T-cell (primary cell): ENCODE results near the gene OR8K5. TPM values are rescaled to one million over a fixed set of nuclear protein-coding genes. Genes with fewer than 3 reads are reported as not detected.

Experiments used
- ATAC-seq, 4 experiments: fragments of 200-7000 bp in 3 of 4; fragments of 150-1000 bp in 1 of 4; cut with Tn5 transposase; replicated peaks in 1 of 4; 1 replicate in 3 of 4; 2 replicates in 1 of 4; pipeline ENCODE4 v1.10.0; 2021; ENCODE audit warnings: moderate library complexity in 3 of 4, mild to moderate bottlenecking in 2 of 4, moderate number of reproducible peaks in 1 of 4
- CTCF ChIA-PET, 2 donors: fragments of 300-600 bp; sonication (Branson Sonifier 250); formaldehyde crosslinking; loops; one replicate each; lab custom pipeline; 2022; ENCODE audit warnings: antibody characterized with exemption in 2 of 2; lab: Charles Lee
- POLR2A ChIA-PET, 2 donors: fragments of 300-600 bp; sonication (Branson Sonifier 250); formaldehyde crosslinking; loops; one replicate each; lab custom pipeline; 2022; ENCODE audit warnings: antibody characterized with exemption in 2 of 2; lab: Charles Lee
- DNase-seq, 35 experiments: peaks; one replicate each; pipeline versions ENCODE4 v3.0.0 to v3.0.0-alpha.2; 2013 to 2023
- H3K27ac ChIP-seq: one replicate; pipeline ENCODE4 v1.5.1; 2013; ENCODE audit warnings: low read length
- H3K27me3 ChIP-seq, 2 experiments: replicated peaks in 1 of 2; 1 replicate in 1 of 2; 2 replicates in 1 of 2; pipeline versions ENCODE4 v1.6.1 to v1.7.0; 2013; ENCODE audit warnings: low read length in 1 of 2, mixed read lengths in 1 of 2; ENCODE audit not compliant: control insufficient read depth in 2 of 2, insufficient read depth in 2 of 2; ENCODE audit errors: extremely low read depth in 1 of 2
- H3K36me3 ChIP-seq, 2 donors: 1 replicate in 1 of 2; 2 replicates in 1 of 2; pipeline versions ENCODE4 v1.6.1 to v1.7.0; 2013; ENCODE audit warnings: low read length in 1 of 2; ENCODE audit not compliant: control insufficient read depth in 2 of 2, insufficient read depth in 1 of 2; ENCODE audit errors: extremely low read depth in 1 of 2
- H3K4me1 ChIP-seq, 2 experiments: 1 replicate in 1 of 2; 2 replicates in 1 of 2; pipeline versions ENCODE4 v1.6.1 to v1.7.0; 2013; ENCODE audit warnings: low read length in 2 of 2, mixed read lengths in 1 of 2; ENCODE audit not compliant: insufficient read depth in 2 of 2, control insufficient read depth in 1 of 2; ENCODE audit errors: extremely low read depth in 1 of 2
- H3K4me3 ChIP-seq, 2 donors: 1 replicate in 1 of 2; 2 replicates in 1 of 2; pipeline versions ENCODE4 v1.5.1 to v1.7.0; 2013; ENCODE audit warnings: mild to moderate bottlenecking in 2 of 2, low read length in 1 of 2, moderate library complexity in 1 of 2; ENCODE audit not compliant: control insufficient read depth in 1 of 2; ENCODE audit errors: extremely low read depth in 1 of 2
- H3K9me3 ChIP-seq: 2 replicates; pipeline ENCODE4 v1.7.0; 2013
- H3K27ac Mint-ChIP-seq, 2 donors: one replicate each; pipeline ENCODE4 v1.8.0; 2020 to 2021; ENCODE audit warnings: mild to moderate bottlenecking in 2 of 2, mixed read lengths in 2 of 2
- H3K27me3 Mint-ChIP-seq, 2 donors: one replicate each; pipeline ENCODE4 v1.8.0; 2021 to 2022; ENCODE audit warnings: mixed read lengths in 2 of 2
- H3K36me3 Mint-ChIP-seq: one replicate; pipeline ENCODE4 v1.8.0; 2021; ENCODE audit warnings: mixed read lengths
- H3K4me1 Mint-ChIP-seq, 3 donors: one replicate each; pipeline ENCODE4 v1.8.0; 2020 to 2022; ENCODE audit warnings: mixed read lengths in 3 of 3, mild to moderate bottlenecking in 1 of 3
- H3K4me3 Mint-ChIP-seq, 3 donors: one replicate each; pipeline ENCODE4 v1.8.0; 2020 to 2022; ENCODE audit warnings: mild to moderate bottlenecking in 3 of 3, mixed read lengths in 3 of 3, moderate library complexity in 3 of 3
- H3K9me3 Mint-ChIP-seq, 3 donors: one replicate each; pipeline ENCODE4 v1.8.0; 2020 to 2022; ENCODE audit warnings: mixed read lengths in 3 of 3
- WGBS: methylation state at CpG from one replicate; pipeline ENCODE4 v1.1.5; 2013; ENCODE audit warnings: missing lambda C conversion rate; ENCODE audit not compliant: insufficient coverage; 5-methylcytosine and 5-hydroxymethylcytosine counted together
- total RNA-seq, 35 experiments: library from RNA in 6 of 35; stranded (reverse) in 6 of 35; fragments of 120-200 nt in 1 of 35; gene quantifications; one replicate each; pipeline versions ENCODE4 v1.2.1 to v1.2.4 and lab custom pipeline; 2013 to 2026

Gene OR8K5, protein sequence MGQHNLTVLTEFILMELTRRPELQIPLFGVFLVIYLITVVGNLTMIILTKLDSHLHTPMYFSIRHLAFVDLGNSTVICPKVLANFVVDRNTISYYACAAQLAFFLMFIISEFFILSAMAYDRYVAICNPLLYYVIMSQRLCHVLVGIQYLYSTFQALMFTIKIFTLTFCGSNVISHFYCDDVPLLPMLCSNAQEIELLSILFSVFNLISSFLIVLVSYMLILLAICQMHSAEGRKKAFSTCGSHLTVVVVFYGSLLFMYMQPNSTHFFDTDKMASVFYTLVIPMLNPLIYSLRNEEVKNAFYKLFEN
- total RNA-seq = not detected
- not detected for total RNA-seq (2013)
- 0 reads per million in 29 experiments for total RNA-seq (lab: John Stamatoyannopoulos, UW)

DNA sequence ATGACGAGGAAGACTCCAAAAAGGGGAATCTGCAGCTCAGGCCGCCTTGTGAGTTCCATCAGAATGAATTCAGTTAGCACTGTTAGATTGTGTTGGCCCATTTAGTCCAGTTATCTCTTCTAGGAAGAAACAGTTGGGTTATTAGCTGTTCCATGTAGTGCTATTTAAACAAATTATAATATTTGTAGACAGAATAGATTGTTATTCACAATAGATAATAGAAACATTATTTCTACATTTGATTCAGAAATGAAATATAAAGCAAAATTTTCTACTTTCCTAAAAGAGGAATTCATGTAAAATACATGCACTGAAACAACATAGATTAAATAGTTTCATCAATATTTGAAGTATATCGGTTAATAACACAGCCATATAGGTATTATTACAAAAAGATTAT is at the start of gene OR8K5:
Gene OR8K5, minus strand, starts transcription at position 101 of the 400 bp plus-strand sequence. Its CDS starts 0 bp downstream, at position 101.
- Mint-ChIP-seq H3K4me1 (no peaks in the 10 kb centered on the region), H3K27me3 (no peaks in the 10 kb centered on the region), H3K27ac (no peak within 1 kb of the TSS), H3K36me3 (no peaks in the 10 kb centered on the region), H3K4me3 (no peak within 1 kb of the TSS), H3K9me3 (peaks cover 17 to 29% (median 26%) of the 10 kb centered on the region in 3 donors)
- ChIA-PET POLR2A (no interaction called here), CTCF (no interaction called here)
- 57% methylated on average over 1 of the region's 3 CpGs for WGBS
- no peaks in the 10 kb centered on the region for H3K9me3 ChIP-seq
- H3K27me3 ChIP-seq = no peaks in the 10 kb centered on the region
- ATAC-seq (no peak), DNase-seq (no peak)
- no peak within 1 kb of the TSS for H3K27ac ChIP-seq
- no peak within 1 kb of the TSS for H3K4me3 ChIP-seq
- no peaks in the 10 kb centered on the region for H3K36me3 ChIP-seq
- no peaks in the 10 kb centered on the region for H3K4me1 ChIP-seq

DNA sequence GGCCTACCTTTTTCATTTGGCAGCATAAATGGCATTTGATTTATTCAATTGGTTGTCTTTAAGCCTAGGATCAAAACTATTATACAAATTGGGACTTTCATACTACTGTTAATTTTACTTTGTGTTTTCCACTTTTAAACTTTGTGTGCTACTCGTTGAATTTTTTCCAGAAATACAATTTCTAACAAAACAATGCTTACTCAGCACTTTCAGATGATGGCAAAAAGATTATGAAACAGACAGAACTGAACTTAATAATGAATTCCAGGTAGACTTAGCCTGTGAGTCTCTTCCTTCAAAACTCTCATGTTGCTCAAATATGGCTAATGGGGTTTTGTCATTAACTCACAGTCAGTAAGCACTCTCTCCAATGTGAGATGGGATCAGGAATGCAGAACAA is 47.7 kb upstream of the OR8K5 start:
- Histone ChIP-seq H3K4me3 (no peak overlapping the region), H3K27ac (no peak overlapping the region), H3K27me3 (no peaks in the 10 kb centered on the region), H3K4me1 (no peaks in the 10 kb centered on the region), H3K36me3 (no peaks in the 10 kb centered on the region), H3K9me3 (peaks cover 3% of the 10 kb centered on the region)
- ATAC-seq = no peak
- POLR2A ChIA-PET = no interaction called here
- CTCF ChIA-PET = no interaction called here
- H3K27ac Mint-ChIP-seq = no peak overlapping the region
- WGBS = no CpG with 5 or more reads among the region's 1 CpG
- no peak overlapping the region for H3K4me3 Mint-ChIP-seq
- H3K9me3 Mint-ChIP-seq = peaks cover 23 to 38% (median 23%) of the 10 kb centered on the region in 3 donors
- H3K36me3 Mint-ChIP-seq = no peaks in the 10 kb centered on the region
- DNase-seq = no peak
- H3K4me1 Mint-ChIP-seq = no peaks in the 10 kb centered on the region
- H3K27me3 Mint-ChIP-seq = no peaks in the 10 kb centered on the region

DNA sequence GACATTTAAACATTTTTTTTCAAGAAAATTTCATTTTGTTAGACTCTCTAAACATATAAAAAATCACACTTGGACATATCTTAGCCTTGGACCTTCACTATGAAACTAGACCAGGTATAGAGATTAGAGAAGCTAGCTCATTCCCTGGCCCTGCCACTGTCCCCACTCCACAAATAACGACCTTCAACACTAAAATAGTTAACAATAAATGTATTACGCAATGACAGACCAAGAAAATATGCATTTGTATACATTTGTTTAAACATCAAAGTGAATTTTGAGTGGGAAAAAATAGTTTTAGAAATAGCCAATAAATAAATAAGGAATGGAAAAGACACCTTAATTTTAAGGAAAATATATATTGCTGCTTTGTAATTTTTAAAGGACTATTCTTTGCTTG is 37.2 kb upstream of the OR8K5 start:
- no peaks in the 10 kb centered on the region for H3K36me3 ChIP-seq
- H3K4me3 ChIP-seq = no peak overlapping the region
- Mint-ChIP-seq H3K27ac (no peak overlapping the region), H3K9me3 (peaks cover 6 to 41% (median 9%) of the 10 kb centered on the region in 3 donors), H3K4me1 (no peaks in the 10 kb centered on the region), H3K36me3 (no peaks in the 10 kb centered on the region), H3K4me3 (no peak overlapping the region), H3K27me3 (no peaks in the 10 kb centered on the region)
- H3K27ac ChIP-seq = no peak overlapping the region
- CTCF ChIA-PET = interaction anchor here in 1 of 2 donors (0.6 kb wide), 1 partner anchor 17 kb away, joined by 3 read pairs; no protein-coding TSS in a partner anchor
- ATAC-seq (no peak), DNase-seq (no peak)
- H3K27me3 ChIP-seq = no peaks in the 10 kb centered on the region
- no peaks in the 10 kb centered on the region for H3K4me1 ChIP-seq
- POLR2A ChIA-PET = no interaction called here
- H3K9me3 ChIP-seq = no peaks in the 10 kb centered on the region
- no CpG with 5 or more reads among the region's 2 CpGs for WGBS

DNA sequence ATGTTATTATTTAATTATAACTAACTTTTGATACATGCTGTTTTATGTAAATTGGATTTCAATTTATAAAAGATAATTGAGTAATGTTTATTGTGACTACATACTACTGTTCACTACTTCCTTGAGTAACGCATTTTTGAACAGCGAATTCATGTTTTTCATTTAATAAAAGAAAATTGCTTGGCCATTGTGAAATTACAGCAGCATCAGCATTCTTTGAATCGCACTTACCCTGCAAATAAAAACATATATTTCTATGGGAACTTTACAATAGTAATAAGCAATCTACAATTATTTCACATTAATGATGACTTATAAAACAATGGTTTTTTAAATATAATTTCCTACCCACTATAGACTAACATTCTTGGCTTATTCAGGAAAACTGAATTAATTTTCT is 36.6 kb upstream of the OR8K5 start:
- Mint-ChIP-seq H3K36me3 (no peaks in the 10 kb centered on the region), H3K27ac (no peak overlapping the region), H3K27me3 (no peaks in the 10 kb centered on the region), H3K9me3 (peaks cover 7 to 42% (median 9%) of the 10 kb centered on the region in 3 donors), H3K4me3 (no peak overlapping the region), H3K4me1 (no peaks in the 10 kb centered on the region)
- no peak overlapping the region for H3K27ac ChIP-seq
- ChIA-PET POLR2A (no interaction called here), CTCF (no interaction called here)
- ATAC-seq = no peak
- no peaks in the 10 kb centered on the region for H3K27me3 ChIP-seq
- no peaks in the 10 kb centered on the region for H3K4me1 ChIP-seq
- H3K9me3 ChIP-seq = no peaks in the 10 kb centered on the region
- no peak overlapping the region for H3K4me3 ChIP-seq
- no peaks in the 10 kb centered on the region for H3K36me3 ChIP-seq
- WGBS = no CpG with 5 or more reads among the region's 3 CpGs
- DNase-seq = no peak

DNA sequence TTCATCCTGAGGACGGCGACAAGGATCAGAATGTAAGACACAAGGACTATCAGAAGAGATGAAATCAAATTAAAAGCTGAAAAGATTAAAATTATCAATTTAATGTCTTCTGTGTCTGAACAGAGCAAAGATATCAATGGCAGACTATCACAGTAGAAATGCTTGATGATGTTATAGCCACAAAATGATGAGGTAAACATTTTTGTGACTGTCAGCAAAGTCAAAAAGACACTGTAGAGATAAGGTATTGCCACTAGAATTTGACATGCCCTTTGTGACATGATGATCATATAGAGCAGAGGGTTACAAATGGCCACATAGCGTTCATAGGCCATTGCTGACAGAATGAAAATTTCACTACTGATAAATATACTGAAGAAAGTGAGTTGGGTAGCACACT is 28.5 kb upstream of the OR8K5 start:
- H3K9me3 ChIP-seq = peaks cover 4% of the 10 kb centered on the region
- H3K9me3 Mint-ChIP-seq = peaks cover 12 to 25% (median 20%) of the 10 kb centered on the region in 3 donors
- H3K27me3 ChIP-seq = no peaks in the 10 kb centered on the region
- H3K4me1 ChIP-seq = no peaks in the 10 kb centered on the region
- WGBS = 90% methylated on average over 2 of the region's 3 CpGs
- H3K27ac Mint-ChIP-seq = no peak overlapping the region
- no peaks in the 10 kb centered on the region for H3K36me3 Mint-ChIP-seq
- H3K36me3 ChIP-seq = no peaks in the 10 kb centered on the region
- ATAC-seq = no peak
- H3K27ac ChIP-seq = no peak overlapping the region
- CTCF ChIA-PET = no interaction called here
- no peaks in the 10 kb centered on the region for H3K4me1 Mint-ChIP-seq
- no peak overlapping the region for H3K4me3 Mint-ChIP-seq
- POLR2A ChIA-PET = no interaction called here
- DNase-seq = no peak
- no peak overlapping the region for H3K4me3 ChIP-seq
- H3K27me3 Mint-ChIP-seq = no peaks in the 10 kb centered on the region

DNA sequence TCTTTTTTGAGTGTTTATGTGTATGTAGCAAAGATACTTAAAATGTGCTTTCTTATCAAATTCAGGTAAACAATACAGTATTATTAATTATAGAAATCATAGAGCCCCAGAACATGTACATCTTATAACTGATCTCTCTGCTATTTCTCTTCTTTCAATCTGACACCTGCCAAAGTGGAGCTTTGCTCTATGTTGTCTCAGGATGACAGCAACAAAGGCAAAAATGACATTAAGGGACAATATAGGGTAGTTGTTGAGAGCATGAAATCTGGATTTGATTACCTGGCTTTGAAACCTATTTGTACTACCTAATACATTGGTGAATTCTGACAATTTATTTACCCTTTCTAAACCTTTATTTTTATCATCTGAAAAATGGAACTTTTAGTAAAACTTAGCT is 23.3 kb upstream of the OR8K5 start:
- no peaks in the 10 kb centered on the region for H3K27me3 ChIP-seq
- POLR2A ChIA-PET = no interaction called here
- no peaks in the 10 kb centered on the region for H3K36me3 ChIP-seq
- H3K9me3 ChIP-seq = peaks cover 5% of the 10 kb centered on the region
- Mint-ChIP-seq H3K9me3 (peaks cover 20 to 25% (median 22%) of the 10 kb centered on the region in 3 donors), H3K4me3 (no peak overlapping the region), H3K27me3 (no peaks in the 10 kb centered on the region), H3K36me3 (no peaks in the 10 kb centered on the region), H3K4me1 (no peaks in the 10 kb centered on the region), H3K27ac (no peak overlapping the region)
- no peak for ATAC-seq
- no peak for DNase-seq
- CTCF ChIA-PET = no interaction called here
- H3K4me1 ChIP-seq = no peaks in the 10 kb centered on the region
- H3K27ac ChIP-seq = no peak overlapping the region
- H3K4me3 ChIP-seq = no peak overlapping the region
